HG03378 (cell line): ENCODE measurements around the gene NPIPA8.
"Not testable (repeated sequence)": the region's sequence is repeated elsewhere in the genome, so short reads cannot be mapped to it uniquely, and the experiment has no call there.

Experiments used
- ATAC-seq: cut with Tn5 transposase; IDR thresholded peaks from one replicate; pipeline ENCODE4 v1.9.1; 2021; ENCODE audit warnings: mild to moderate bottlenecking, moderate library complexity; ENCODE audit not compliant: unreplicated experiment

Gene NPIPA8

DNA sequence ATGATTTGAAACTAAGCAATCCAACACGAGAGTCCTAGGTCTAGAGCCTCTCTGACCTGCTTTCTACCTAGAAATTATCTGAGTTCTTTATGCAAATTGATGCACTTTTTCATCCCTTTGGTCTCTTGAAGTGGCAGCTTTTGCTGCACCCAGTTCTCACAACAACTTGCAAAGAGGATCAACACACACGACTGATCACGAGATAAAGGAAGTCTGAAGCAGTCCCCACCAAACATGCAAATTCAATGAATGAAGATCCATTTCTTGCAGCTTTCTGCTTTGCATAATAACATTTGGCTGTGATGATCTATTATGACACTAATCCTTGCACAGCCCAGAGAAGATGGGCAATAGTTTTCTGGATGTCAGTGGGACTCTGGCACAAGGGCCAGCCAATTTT, 56.2 kb downstream of the NPIPA8 start:
- ATAC-seq: not testable (repeated sequence)

- not testable (repeated sequence) for ATAC-seq
Measured at GRCh38 chr16:18276756-18277155, 59.8 kb downstream of the NPIPA8 start.

- not testable (repeated sequence) for ATAC-seq
Measured at GRCh38 chr16:18270171-18270570, 66.4 kb downstream of the NPIPA8 start.
